GM19351 (cell line): ENCODE measurements around the gene CTNNA3.

Experiments used
- ATAC-seq: cut with Tn5 transposase; IDR thresholded peaks from one replicate; pipeline ENCODE4 v1.9.1; 2021; ENCODE audit warnings: mild to moderate bottlenecking, moderate library complexity; ENCODE audit not compliant: unreplicated experiment

CTNNA3 gene

GRCh38 chr10:67666416-67667034 lies 29.5 kb downstream of the CTNNA3 start:
- no peak for ATAC-seq

DNA sequence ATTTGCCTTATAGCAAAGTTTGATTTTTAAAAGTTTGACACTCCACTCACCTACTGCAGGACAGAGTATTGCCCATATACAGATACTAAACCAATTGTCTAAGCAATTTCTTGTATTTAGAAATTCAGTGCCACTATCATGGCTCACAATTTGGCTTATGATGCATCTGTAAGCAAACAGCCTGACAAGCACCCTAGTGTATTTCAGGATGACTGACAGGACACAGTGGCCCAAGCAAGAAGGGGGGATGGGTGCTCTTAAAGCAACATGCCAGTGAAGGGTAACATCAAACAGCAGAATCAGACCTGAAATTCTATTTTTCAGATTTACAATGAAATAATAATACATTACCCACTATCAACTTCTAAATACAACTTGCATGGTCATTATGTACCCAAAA lies 30.5 kb downstream of the CTNNA3 start:
- ATAC-seq = no peak

DNA sequence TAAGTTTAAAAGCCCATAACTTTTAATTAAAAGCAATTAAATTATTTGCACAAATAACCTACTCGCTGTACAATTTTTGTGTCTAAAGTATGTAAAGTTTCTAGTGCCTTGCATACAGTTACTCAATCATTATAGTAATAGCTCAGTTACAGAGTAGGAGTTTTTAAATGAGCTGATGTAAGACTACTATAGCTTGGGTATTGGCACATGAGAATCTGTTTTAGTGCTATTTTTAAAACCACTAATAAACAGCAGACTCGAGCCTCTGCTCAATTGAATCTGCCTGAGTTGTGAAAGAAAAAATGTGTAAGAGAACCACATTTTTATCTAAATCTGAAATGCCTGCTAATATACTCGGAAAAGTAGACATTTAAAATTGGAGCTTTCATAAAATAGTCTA lies 31.1 kb downstream of the CTNNA3 start:
- ATAC-seq = no peak

GRCh38 chr10:67663449-67664087 lies 32.4 kb downstream of the CTNNA3 start:
- ATAC-seq = no peak

DNA sequence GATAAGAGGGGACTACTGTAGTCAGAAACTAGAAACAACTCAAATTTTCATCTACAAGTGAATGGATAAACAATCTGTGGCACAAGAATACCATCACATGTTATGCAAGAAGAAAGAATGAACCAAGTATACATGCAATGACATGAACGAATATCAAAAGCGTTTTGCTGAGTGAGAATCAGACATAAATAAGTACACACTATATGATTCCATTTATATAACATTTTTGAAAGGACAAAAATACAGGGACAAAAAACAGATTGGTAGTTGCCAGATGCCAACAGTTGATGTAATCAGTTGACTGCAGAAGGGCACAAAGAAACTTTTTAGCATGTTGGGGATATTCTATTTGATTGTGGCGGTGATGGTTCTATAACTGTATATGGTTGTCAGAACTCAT lies 33.6 kb downstream of the CTNNA3 start:
- no peak for ATAC-seq

- ATAC-seq = no peak
Observed at GRCh38 chr10:67659497-67659896, 36.5 kb downstream of the CTNNA3 start.

GRCh38 chr10:67657775-67658174 lies 38.2 kb downstream of the CTNNA3 start:
- ATAC-seq = no peak

DNA sequence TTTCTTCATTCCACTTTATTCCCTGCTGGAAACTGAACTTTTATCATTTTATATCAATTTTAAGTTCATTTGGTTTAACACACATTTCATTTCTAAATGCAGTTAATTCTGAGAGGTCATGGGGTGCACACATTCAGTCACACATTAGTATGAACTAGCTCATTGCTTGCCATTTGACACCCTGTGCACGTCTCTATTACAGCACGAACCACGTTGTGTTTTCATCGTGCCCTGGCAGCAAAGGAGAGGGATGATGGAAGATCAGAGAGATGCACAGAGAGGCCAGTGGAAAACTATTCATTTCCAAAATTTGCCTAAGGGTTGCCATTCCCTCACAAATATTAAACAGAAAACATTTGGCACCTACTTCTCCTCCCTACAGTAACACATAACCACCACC lies 45.4 kb downstream of the CTNNA3 start:
- ATAC-seq = no peak

- no peak for ATAC-seq
Observed at GRCh38 chr10:67648613-67649229, 47.3 kb downstream of the CTNNA3 start.

- no peak for ATAC-seq
Observed at GRCh38 chr10:67630904-67631303, 65.1 kb downstream of the CTNNA3 start.

- peak; percentile 55 for ATAC-seq
Observed at GRCh38 chr10:67629461-67629971, 66.5 kb downstream of the CTNNA3 start.

- ATAC-seq = no peak
Observed at GRCh38 chr10:67622984-67623383, 73.0 kb downstream of the CTNNA3 start.

- ATAC-seq = no peak
Observed at GRCh38 chr10:67622511-67622910, 73.5 kb downstream of the CTNNA3 start.

- ATAC-seq = peak; percentile 56
Observed at GRCh38 chr10:67621834-67622233, 74.2 kb downstream of the CTNNA3 start.

DNA sequence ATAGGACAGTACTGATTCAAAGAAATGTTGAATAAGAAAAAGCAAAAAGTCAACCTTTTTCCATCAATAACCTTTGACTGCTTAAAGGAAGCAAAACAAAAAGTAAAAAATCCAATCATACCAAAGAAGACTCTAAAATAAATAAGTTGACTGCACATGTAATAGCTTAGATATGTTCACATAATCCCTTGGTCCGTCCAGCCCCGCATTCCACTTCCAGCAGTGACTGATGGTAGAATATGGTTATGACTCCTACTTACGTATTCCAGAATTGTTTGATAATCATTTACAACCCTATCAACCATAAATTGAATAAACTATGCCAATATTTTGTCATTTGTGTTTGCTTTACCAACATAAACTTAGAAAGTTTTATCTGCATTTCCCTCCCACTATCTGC lies 77.9 kb downstream of the CTNNA3 start:
- ATAC-seq = no peak

DNA sequence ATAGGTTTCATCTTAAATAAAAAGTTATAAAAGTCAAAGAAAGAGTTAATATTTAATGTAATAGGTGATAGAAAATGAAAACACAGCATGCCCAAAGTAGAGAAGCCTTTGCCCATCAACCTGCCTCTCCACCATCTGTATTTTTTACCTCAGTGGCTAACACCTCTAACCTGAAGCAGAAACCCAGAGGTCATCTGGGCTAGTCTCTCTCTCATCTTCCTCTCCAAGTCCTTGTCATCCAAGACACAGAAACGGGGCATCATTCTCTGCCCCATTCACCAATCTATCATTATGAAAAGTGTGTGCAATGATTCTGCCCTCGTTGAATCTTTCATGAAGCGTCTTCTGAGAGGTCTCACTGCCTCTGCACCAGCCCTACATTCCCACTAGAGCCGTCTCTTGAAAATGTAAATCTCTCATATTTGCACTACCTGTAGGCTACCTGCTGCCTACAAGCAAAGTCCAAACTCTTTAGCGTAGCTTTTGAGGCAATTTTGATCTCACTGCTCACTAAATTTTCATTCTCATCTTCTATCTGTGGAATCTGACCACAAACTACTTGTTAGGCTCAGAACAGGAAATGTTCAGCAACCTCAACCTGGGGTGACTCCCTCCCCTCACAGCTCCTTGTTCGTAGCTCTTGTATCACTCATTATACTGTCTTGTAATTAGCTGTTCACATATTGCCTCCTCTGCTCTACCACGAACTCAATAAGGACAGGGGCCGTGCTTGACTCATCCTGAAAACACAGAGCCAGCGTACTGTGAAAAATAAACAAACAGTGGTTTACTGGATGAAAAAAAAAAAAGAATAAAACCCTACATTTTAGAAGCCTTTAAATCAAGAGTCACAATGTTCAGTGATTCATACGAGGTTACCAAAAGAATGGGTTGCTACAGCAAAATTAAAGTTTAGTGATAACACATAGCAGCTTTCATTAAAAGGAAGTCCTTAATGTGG lies 83.1 kb downstream of the CTNNA3 start:
- peak; percentile 98 for ATAC-seq

DNA sequence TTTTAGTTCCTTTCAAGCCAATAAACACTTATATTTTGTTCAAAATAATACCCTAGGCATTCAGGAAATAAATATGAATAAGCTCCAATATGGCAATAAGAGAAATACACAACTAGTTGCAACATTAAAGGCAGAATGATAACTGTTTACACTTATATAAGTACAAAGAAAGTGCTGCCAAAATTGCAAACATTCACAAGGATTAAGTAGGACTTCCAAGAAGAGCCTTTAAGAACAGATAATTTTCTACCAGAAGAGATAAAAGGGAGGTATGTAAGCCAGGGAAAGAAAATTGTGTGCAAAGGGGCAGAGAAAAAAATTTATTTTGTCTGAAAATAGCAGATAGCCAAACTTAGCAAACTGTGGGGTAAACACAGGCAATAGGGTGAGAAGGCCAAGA lies 83.8 kb downstream of the CTNNA3 start:
- ATAC-seq = no peak

DNA sequence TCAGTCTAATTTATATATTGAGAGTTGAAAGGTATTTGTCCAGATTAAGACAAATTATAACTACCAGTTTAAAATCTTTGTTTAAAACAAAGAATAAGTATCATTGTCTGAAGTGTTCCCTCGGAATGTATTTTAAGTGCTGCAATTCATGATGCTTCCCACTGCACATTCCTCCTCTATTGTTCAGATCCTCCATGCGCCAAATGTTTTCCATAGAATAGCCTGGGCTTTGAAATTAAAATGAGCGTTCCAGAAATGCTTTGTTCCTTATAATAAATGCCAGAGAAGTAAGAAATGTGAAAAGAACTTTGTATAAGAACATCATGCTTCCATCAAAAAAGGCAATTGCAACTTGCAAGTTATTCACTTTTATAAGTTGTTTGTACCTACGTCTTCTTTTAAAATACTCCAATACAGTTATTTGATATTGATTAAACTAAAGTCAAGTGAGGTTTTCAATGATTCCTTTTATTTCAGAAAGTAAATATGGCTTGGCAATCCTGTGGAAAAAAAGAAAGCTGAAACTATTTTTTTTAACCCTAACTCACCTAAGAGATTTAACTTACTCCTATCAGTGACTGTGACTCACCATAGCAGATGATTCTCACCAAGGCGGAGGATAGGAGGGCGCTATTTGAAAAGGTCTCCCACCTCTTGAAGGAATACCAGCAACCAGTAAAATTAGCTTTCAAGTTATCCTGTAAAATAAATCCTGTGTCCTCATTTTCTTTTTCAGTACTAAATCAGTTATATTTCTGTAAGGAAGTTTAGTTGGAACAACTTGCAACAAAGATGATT lies 85.8 kb downstream of the CTNNA3 start:
- ATAC-seq = no peak

GRCh38 chr10:67608001-67608400 lies 88.0 kb downstream of the CTNNA3 start:
- no peak for ATAC-seq

GRCh38 chr10:67607472-67607871 lies 88.5 kb downstream of the CTNNA3 start:
- ATAC-seq = no peak
